HepG2 (cell line): ENCODE measurements around the gene U2SURP. TPM values are rescaled to one million over a fixed set of nuclear protein-coding genes. Genes with fewer than 3 reads are reported as not detected.
A peak's percentile ranks its signal among the peaks of the same experiment; 100 is the strongest.

Source experiments
- ARID2 ChIP-seq: sonication (generic); formaldehyde crosslinking; IDR thresholded peaks from 2 replicates; pipeline ENCODE4 v1.8.1; 2022; ENCODE audit warnings: mild to moderate bottlenecking, missing genetic modification reagents, borderline replicate concordance
- ATF1 ChIP-seq: IDR thresholded peaks from 2 replicates; pipeline ENCODE4 v1.6.1; 2016; ENCODE audit warnings: mild to moderate bottlenecking, control low read depth
- CCDC6 ChIP-seq: sonication (generic); formaldehyde crosslinking; IDR thresholded peaks from 2 replicates; pipeline ENCODE4 v1.8.1; 2022; ENCODE audit warnings: mild to moderate bottlenecking, missing genetic modification reagents, moderate library complexity
- DPF2 ChIP-seq: sonication (generic); formaldehyde crosslinking; IDR thresholded peaks from 2 replicates; pipeline ENCODE4 v1.4.0; 2020; ENCODE audit warnings: mild to moderate bottlenecking, low read depth, missing genetic modification reagents, borderline replicate concordance
- ELF1 ChIP-seq: sonication (generic); formaldehyde crosslinking; IDR thresholded peaks from 2 replicates; pipeline ENCODE4 v1.4.0; 2020; ENCODE audit warnings: missing genetic modification reagents
- ISL2 ChIP-seq: sonication (generic); formaldehyde crosslinking; IDR thresholded peaks from 2 replicates; pipeline ENCODE4 v1.5.0; 2020; ENCODE audit warnings: missing genetic modification reagents
- MAFG ChIP-seq: sonication (generic); formaldehyde crosslinking; IDR thresholded peaks from 2 replicates; pipeline ENCODE4 v1.5.1; 2020; ENCODE audit warnings: mild to moderate bottlenecking, missing genetic modification reagents
- NR1H2 ChIP-seq: sonication (generic); formaldehyde crosslinking; IDR thresholded peaks from 2 replicates; pipeline ENCODE4 v1.8.1; 2022; ENCODE audit warnings: low read depth, missing genetic modification reagents, borderline replicate concordance
- PCBP2 ChIP-seq: fragments of 200-400 bp; formaldehyde crosslinking; optimal IDR thresholded peaks from 2 replicates; pipeline ENCODE3; 2018; ENCODE audit warnings: low read length, low read depth; ENCODE audit not compliant: poor library complexity, severe bottlenecking
- PRMT3 ChIP-seq: sonication (generic); formaldehyde crosslinking; IDR thresholded peaks from 2 replicates; pipeline ENCODE4 v1.8.1; 2022; ENCODE audit warnings: low read depth, mild to moderate bottlenecking, moderate library complexity, missing genetic modification reagents, borderline replicate concordance
- RCOR2 ChIP-seq: IDR thresholded peaks from 2 replicates; pipeline ENCODE4 v1.6.1; 2016; ENCODE audit warnings: missing biosample characterization, missing genetic modification reagents
- TGIF2 ChIP-seq: IDR thresholded peaks from 2 replicates; pipeline ENCODE4 v1.6.1; 2016; ENCODE audit warnings: control low read depth, missing compliant biosample characterization
- ZFP62 ChIP-seq: sonication (generic); formaldehyde crosslinking; IDR thresholded peaks from 2 replicates; pipeline ENCODE4 v1.4.0; 2020; ENCODE audit warnings: missing genetic modification reagents
- ZNF333 ChIP-seq: sonication (generic); formaldehyde crosslinking; IDR thresholded peaks from 2 replicates; pipeline ENCODE4 v1.4.0; 2020; ENCODE audit warnings: mild to moderate bottlenecking, missing genetic modification reagents, borderline replicate concordance
- ZNF567 ChIP-seq: sonication (generic); formaldehyde crosslinking; IDR thresholded peaks from 2 replicates; pipeline ENCODE4 v1.8.1; 2023; ENCODE audit warnings: mild to moderate bottlenecking, missing genetic modification reagents, borderline replicate concordance
- ZNF629 ChIP-seq: sonication (generic); formaldehyde crosslinking; conservative IDR thresholded peaks from 2 replicates; pipeline ENCODE4 v1.5.0; 2020; ENCODE audit warnings: missing genetic modification reagents
- ZNF672 ChIP-seq: sonication (generic); formaldehyde crosslinking; IDR thresholded peaks from 2 replicates; pipeline ENCODE4 v1.8.1; 2022; ENCODE audit warnings: missing genetic modification reagents
- ZNF737 ChIP-seq: sonication (generic); formaldehyde crosslinking; IDR thresholded peaks from 2 replicates; pipeline ENCODE4 v1.5.0; 2020; ENCODE audit warnings: missing genetic modification reagents, mild to moderate bottlenecking, borderline replicate concordance
- ZNF75D ChIP-seq: sonication (generic); formaldehyde crosslinking; IDR thresholded peaks from 2 replicates; pipeline ENCODE4 v1.8.1; 2023; ENCODE audit warnings: missing genetic modification reagents, mild to moderate bottlenecking, borderline replicate concordance
- ZNF766 ChIP-seq: sonication (generic); formaldehyde crosslinking; IDR thresholded peaks from 2 replicates; pipeline ENCODE4 v1.5.0; 2020; ENCODE audit warnings: missing genetic modification reagents, borderline replicate concordance
- ZNF768 ChIP-seq: sonication (generic); formaldehyde crosslinking; IDR thresholded peaks from 2 replicates; pipeline ENCODE4 v1.4.0; 2020; ENCODE audit warnings: missing genetic modification reagents
- ZNF773 ChIP-seq: sonication (generic); formaldehyde crosslinking; IDR thresholded peaks from 2 replicates; pipeline ENCODE4 v1.4.0; 2020; ENCODE audit warnings: missing genetic modification reagents, borderline replicate concordance
- ZNF839 ChIP-seq: sonication (generic); formaldehyde crosslinking; IDR thresholded peaks from 2 replicates; pipeline ENCODE4 v1.4.0; 2020; ENCODE audit warnings: missing genetic modification reagents, mild to moderate bottlenecking, borderline replicate concordance
- polyA plus RNA-seq, 8 experiments: library from polyadenylated mRNA; depleted of rRNA in 3 of 8; stranded (reverse) in 7 of 8; unstranded in 1 of 8; fragments of >200 nt; fragmentation: Illumina TruSeq in 4 of 8; extraction: Trizol in 4 of 8; gene quantifications; 2 replicates each; pipeline versions ENCODE4 v1.2.1 to v1.2.3, GENCODE V29; 2011 to 2016; ENCODE audit warnings: low read depth in 4 of 8, missing spikeins in 1 of 8, mixed read lengths in 1 of 8; ENCODE audit not compliant: insufficient read depth in 1 of 8
- total RNA-seq, 5 experiments: library from RNA; depleted of rRNA; stranded (reverse); fragments of >200 nt; fragmentation: Illumina TruSeq; extraction: Trizol; gene quantifications; 2 replicates each; pipeline ENCODE4 v1.2.3, GENCODE V29; 2016; ENCODE audit warnings: low read depth in 1 of 5
- TF ChIP-seq, protein P1 (sequence below): IDR thresholded peaks from 2 replicates; pipeline ENCODE4 v1.6.1; 2016; ENCODE audit warnings: low read depth, borderline replicate concordance
- TF ChIP-seq, protein P2 (sequence below): sonication (generic); formaldehyde crosslinking; IDR thresholded peaks from 2 replicates; pipeline ENCODE4 v1.8.0; 2022; ENCODE audit warnings: mild to moderate bottlenecking, missing genetic modification reagents, moderate library complexity
- TF ChIP-seq, protein P3 (sequence below): sonication (generic); IDR thresholded peaks from 2 replicates; pipeline ENCODE4 v1.6.1; 2016; ENCODE audit warnings: low read depth, borderline replicate concordance
- TF ChIP-seq, protein P4 (sequence below): sonication (generic); formaldehyde crosslinking; conservative IDR thresholded peaks from 2 replicates; pipeline ENCODE4 v1.4.0; 2020; ENCODE audit warnings: missing genetic modification reagents

Gene U2SURP
- total and polyA plus RNA-seq, 2 of the 13 experiments (the other 11 are each of a cell fraction or from before 2014, with no cell fraction given), result 55.9 to 173 TPM

DNA sequence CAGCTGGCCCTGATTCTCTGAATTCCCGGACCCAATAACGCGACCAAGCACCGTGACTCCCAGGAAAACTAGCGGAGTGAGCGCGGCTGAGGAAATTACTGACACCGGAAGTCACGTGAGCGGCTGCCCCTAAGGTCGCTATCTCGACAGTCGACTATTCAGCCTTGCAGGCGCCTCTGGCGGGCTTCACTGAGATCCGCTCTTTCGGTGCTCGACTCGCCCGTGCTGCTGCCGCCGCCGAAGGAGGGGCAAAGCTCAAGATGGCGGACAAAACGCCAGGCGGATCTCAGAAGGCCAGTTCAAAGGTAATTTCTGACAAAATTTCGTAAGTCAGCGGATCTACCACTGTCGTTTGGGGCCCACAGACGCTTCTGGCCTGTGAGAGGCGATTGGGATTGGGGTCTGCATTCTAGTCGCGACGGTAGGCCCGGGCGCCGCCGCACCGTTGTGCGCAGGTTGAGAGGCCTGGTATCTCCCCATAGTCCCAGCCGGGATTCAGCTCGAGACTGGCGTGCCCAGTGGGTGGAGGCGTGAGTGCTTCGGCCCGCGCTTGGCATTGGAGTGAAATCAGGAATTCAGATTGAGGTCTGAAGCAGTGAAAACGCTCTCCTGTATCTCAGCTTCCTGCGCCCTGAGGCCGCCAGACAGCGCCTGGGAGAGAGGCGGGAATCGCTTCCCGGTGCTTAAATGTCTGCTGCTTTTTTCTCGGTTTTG is at the start of gene U2SURP (continued):
- TF ChIP-seq ATF1 (CRISPR knock-in tag) (peak; percentile 73), ZNF629 (CRISPR knock-in tag) (0 out of 2 replicates have a peak, but pooled peaks have one; percentile 4), ISL2 (peak; percentile 81), ARID2 (CRISPR knock-in tag) (0 out of 2 replicates have a peak, but pooled peaks have one; percentile 25), PCBP2 (no peak), MAFG (CRISPR knock-in tag) (no peak), TGIF2 (CRISPR knock-in tag) (peak; percentile 94), DPF2 (CRISPR knock-in tag) (peak; percentile 36; the same call in 1 of the 2 replicates), ZNF567 (CRISPR knock-in tag) (no peak; the same call in 1 of the 2 replicates), ZNF333 (no peak; the same call in 1 of the 2 replicates), ELF1 (peak; percentile 89), NR1H2 (CRISPR knock-in tag) (no peak; the same call in 1 of the 2 replicates), ZFP62 (CRISPR knock-in tag) (no peak), ZNF768 (CRISPR knock-in tag) (peak; percentile 57; the same call in 1 of the 2 replicates), ZNF75D (no peak), ZNF773 (CRISPR knock-in tag) (0 out of 2 replicates have a peak, but pooled peaks have one; percentile 54), PRMT3 (CRISPR knock-in tag) (no peak), ZNF672 (no peak), ZNF766 (CRISPR knock-in tag) (peak; percentile 66; the same call in 1 of the 2 replicates), CCDC6 (peak; percentile 67; the same call in 1 of the 2 replicates), ZNF839 (CRISPR knock-in tag) (0 out of 2 replicates have a peak, but pooled peaks have one; percentile 31), ZNF737 (CRISPR knock-in tag) (peak; percentile 85; the same call in 1 of the 2 replicates), RCOR2 (peak; percentile 37; the same call in 1 of the 2 replicates)
- TF ChIP-seq, protein P1, sequence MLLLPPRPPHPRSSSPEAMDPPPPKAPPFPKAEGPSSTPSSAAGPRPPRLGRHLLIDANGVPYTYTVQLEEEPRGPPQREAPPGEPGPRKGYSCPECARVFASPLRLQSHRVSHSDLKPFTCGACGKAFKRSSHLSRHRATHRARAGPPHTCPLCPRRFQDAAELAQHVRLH (CRISPR knock-in tag), result peak; percentile 97; the same call in 1 of the 2 replicates
- TF ChIP-seq, protein P2, sequence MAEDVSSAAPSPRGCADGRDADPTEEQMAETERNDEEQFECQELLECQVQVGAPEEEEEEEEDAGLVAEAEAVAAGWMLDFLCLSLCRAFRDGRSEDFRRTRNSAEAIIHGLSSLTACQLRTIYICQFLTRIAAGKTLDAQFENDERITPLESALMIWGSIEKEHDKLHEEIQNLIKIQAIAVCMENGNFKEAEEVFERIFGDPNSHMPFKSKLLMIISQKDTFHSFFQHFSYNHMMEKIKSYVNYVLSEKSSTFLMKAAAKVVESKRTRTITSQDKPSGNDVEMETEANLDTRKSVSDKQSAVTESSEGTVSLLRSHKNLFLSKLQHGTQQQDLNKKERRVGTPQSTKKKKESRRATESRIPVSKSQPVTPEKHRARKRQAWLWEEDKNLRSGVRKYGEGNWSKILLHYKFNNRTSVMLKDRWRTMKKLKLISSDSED (CRISPR knock-in tag), result no peak
- TF ChIP-seq, protein P3, sequence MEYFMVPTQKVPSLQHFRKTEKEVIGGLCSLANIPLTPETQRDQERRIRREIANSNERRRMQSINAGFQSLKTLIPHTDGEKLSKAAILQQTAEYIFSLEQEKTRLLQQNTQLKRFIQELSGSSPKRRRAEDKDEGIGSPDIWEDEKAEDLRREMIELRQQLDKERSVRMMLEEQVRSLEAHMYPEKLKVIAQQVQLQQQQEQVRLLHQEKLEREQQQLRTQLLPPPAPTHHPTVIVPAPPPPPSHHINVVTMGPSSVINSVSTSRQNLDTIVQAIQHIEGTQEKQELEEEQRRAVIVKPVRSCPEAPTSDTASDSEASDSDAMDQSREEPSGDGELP, result peak; percentile 85; the same call in 1 of the 2 replicates
- TF ChIP-seq, protein P4, sequence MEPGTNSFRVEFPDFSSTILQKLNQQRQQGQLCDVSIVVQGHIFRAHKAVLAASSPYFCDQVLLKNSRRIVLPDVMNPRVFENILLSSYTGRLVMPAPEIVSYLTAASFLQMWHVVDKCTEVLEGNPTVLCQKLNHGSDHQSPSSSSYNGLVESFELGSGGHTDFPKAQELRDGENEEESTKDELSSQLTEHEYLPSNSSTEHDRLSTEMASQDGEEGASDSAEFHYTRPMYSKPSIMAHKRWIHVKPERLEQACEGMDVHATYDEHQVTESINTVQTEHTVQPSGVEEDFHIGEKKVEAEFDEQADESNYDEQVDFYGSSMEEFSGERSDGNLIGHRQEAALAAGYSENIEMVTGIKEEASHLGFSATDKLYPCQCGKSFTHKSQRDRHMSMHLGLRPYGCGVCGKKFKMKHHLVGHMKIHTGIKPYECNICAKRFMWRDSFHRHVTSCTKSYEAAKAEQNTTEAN, result no peak
